HG02885 (cell line): ENCODE results near the gene ZIC4.

ENCODE experiments used
- ATAC-seq: cut with Tn5 transposase; IDR thresholded peaks from one replicate; pipeline ENCODE4 v1.9.1; 2021; ENCODE audit warnings: mild to moderate bottlenecking; ENCODE audit not compliant: unreplicated experiment, poor library complexity

ZIC4 gene

GRCh38 chr3:147393261-147393942 lies 12.9 kb downstream of the ZIC4 start:
- no peak for ATAC-seq

GRCh38 chr3:147392625-147392946 lies 13.8 kb downstream of the ZIC4 start:
- ATAC-seq: no peak

GRCh38 chr3:147391781-147392624 lies 14.3 kb downstream of the ZIC4 start:
- ATAC-seq: no peak

- ATAC-seq: no peak
Measured at GRCh38 chr3:147390589-147391569, 15.5 kb downstream of the ZIC4 start.

DNA sequence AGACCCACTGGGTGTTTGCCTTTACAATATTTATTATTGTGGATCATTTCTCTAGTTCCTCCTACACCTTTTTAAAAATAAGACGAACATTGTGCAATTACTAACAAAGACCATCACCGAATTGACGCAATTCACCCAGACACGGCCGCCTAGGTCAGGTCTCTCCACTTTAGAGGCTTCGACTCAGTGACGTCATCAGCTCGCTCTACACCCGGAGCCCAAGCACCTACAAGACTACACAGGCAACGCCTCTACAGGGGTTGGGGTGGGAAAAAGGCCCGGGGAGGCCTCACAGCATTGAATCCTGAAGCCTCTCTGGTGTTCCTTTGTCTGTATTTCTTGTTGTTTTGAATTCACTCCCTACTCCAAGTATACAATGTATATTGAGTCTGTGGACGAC lies 16.6 kb downstream of the ZIC4 start:
- ATAC-seq: no peak

DNA sequence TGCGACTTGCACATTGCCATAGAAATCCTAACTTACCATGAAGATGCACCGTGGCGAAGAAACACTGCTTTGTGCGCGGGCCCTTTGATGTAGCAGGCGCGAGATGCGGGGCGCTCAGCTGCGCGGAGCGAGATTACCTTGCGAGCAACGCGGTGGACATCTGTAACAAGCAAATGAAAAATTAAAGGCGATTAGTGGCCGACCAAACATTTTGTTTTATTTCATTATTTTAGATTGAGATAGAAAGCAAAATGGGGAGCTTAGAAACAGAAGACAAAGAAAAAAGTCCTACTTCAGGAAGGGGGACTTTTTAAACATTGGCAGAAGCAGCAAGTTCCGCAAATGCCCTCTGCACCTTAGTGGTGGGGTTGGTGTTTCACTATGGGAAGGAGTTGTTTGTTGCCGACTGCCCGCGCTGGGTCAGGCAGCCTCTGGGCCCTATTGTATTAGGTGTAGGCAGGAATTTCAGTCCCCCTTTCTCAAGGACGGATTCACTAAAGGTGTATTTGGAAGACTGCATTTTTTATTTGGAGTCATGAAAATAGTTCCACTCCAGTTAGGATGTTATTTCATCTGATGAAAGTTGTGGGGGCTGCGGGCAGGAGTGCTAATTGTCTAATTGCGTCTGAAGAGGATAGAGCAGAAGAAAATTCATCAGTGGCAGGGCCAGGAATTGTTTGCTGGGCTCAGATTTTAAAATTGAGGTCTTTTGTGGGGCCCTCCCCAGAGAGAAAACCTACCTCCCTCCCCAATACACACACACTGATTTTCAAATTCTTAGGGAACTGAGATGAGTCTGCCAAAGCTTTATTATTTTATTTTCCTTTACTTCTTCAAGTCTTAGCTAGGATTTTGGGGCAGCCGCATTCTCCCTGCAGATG lies 17.4 kb downstream of the ZIC4 start:
- no peak for ATAC-seq

DNA sequence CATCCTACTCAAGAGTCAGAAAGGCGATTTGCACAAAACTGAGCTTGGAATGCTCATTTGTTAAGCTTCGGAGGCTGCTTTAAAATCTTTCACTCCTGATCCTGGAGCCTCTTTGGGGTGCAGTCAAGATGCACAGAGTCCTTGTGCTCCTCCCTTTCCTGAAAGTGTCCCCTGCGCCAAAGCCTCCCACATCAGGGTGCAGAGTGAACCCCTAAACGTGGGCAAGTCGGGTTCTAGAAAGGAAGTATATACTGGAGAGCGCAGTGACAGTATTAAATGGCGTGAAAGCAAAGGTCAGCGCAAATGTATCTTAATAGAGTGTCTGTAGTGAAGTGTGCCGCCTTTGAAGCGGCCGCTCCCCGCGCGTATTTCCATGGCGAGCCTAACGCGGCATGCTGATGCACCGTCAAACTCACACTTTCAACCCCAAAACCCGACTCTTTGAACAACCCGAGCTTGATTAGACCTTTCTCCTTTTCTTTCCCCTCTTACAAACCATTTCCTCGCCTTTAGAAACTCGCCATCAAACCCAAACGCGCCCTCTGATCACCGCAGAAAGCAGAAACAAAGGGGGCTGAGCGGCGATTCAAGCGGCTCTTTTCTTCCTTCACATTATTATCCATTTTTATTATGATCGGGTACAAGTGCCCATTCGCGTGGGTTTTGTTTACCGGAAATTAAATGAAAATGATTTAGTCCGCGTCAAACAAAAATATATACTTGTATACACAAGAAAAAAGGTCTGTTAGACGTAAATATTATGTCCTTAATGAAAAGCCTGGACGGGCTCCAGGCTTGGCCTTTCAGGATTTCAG lies 18.3 kb downstream of the ZIC4 start:
- no peak for ATAC-seq

- no peak for ATAC-seq
Measured at GRCh38 chr3:147387291-147387884, 19.0 kb downstream of the ZIC4 start.

GRCh38 chr3:147385059-147386012 lies 21.0 kb downstream of the ZIC4 start:
- no peak for ATAC-seq

DNA sequence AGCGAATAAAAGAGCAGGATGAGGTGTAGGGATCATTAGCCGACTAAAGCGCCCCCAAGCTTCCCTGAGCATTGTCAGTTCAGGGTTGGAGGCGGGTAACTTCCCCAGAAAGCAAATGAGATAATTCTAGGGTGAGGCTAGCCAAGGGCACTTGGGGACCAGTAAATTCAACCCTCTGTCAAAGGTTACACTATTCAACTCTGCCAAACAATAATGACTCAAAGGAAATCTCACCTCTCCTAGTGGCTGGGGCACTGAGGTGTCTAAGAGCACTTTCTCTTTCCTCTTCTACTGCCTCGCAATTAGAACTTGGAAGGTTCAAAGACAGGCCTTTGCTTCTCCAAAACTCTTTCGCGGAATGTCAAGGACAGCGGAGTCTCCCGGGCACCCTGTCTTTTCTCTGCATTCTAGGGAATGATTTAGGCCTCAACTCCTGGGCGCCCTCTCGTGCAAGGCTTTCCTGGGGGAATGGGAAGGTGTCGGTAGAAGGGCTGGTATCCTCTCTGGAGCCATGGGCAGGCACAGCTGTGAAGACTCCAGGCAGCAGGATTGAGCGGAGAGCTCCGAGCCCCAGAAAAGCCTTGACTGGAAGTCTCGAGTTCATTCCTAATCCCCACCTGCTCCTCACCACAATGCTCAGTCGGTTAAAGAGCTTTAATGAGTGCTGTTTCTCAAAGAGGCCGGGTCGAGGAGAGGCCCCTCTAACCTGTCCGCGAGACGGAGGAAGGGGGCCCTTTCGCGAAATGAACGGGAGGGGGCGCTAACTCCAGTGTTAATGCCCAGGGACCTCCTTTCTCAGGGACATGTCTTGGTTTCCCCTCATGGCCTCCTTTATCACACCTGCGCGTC lies 21.9 kb downstream of the ZIC4 start:
- ATAC-seq: no peak

DNA sequence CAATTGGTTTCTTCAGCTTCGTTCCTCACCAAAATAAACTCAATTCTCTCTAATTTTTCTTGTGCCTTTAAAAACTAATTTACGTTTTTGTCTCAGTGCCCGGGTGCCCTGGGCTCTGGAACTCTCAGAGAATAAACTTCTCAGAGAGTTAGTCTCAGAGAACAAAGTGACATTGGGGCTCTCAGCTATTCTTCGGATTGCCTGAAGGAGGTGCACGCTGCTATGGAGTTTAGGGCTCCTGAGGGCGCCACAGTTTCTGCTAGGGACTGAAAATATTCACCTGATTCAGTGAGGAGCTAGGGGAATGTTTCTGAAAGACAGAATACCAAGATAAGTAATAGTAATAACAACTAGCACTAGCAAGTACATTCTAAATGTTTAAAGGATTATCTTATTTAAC lies 22.7 kb downstream of the ZIC4 start:
- no peak for ATAC-seq

GRCh38 chr3:147381596-147381995 lies 24.7 kb downstream of the ZIC4 start:
- no peak for ATAC-seq

GRCh38 chr3:147380977-147381376 lies 25.4 kb downstream of the ZIC4 start:
- ATAC-seq: no peak

GRCh38 chr3:147380387-147380951 lies 25.9 kb downstream of the ZIC4 start:
- ATAC-seq: no peak

- no peak for ATAC-seq
Measured at GRCh38 chr3:147379651-147380050, 26.7 kb downstream of the ZIC4 start.
